GM10248 (cell line): ENCODE data around the gene SNAPC4.

Experiments used
- CTCF ChIA-PET: fragments of 300-600 bp; sonication (Branson Sonifier 250); formaldehyde crosslinking; extraction: SDS; loops from one replicate; lab custom pipeline; 2021; ENCODE audit warnings: antibody characterized with exemption; lab: Yijun Ruan, JAX
- POLR2A ChIA-PET: fragments of 350-650 bp; sonication (Branson Sonifier 250); formaldehyde crosslinking; extraction: SDS; loops from one replicate; lab custom pipeline; 2020; ENCODE audit warnings: antibody characterized with exemption; lab: Yijun Ruan, JAX
- DNase-seq: peaks from one replicate; pipeline ENCODE4 v3.0.0; 2012; ENCODE audit errors: extremely low spot score
- CTCF ChIP-seq: IDR thresholded peaks from 2 replicates; pipeline ENCODE4 v1.5.1; 2012; ENCODE audit warnings: mild to moderate bottlenecking, low read depth; ENCODE audit errors: extremely low read depth, missing control alignments, control extremely low read depth

SNAPC4 gene

GRCh38 chr9:136433849-136434579 is 34.0 kb upstream of the SNAPC4 start:
- ChIA-PET CTCF (interaction anchor here (1.2 to 2.8 kb wide), 2 partner anchors 9 to 24 kb away, joined by 3 to 10 read pairs; no protein-coding TSS in a partner anchor), POLR2A (no interaction called here)
- DNase-seq, result no peak
- TF ChIP-seq CTCF, result no peak

- POLR2A ChIA-PET, result no interaction called here
- CTCF ChIA-PET, result interaction anchor here (0.9 kb wide), 1 partner anchor 93 kb away, joined by 3 read pairs; no protein-coding TSS in a partner anchor
- DNase-seq, result no peak
- TF ChIP-seq CTCF, result no peak
These were observed 33.2 kb upstream of the SNAPC4 start for GRCh38 chr9:136433043-136433715.

- POLR2A ChIA-PET, result no interaction called here
- TF ChIP-seq CTCF, result no peak
- DNase-seq, result no peak
- CTCF ChIA-PET, result interaction anchor here (0.9 kb wide), 1 partner anchor 93 kb away, joined by 3 read pairs; no protein-coding TSS in a partner anchor
These were observed 32.6 kb upstream of the SNAPC4 start for GRCh38 chr9:136432591-136432990.

- DNase-seq, result no peak
- ChIA-PET POLR2A (no interaction called here), CTCF (no interaction called here)
- no peak for TF ChIP-seq CTCF
These were observed 31.9 kb upstream of the SNAPC4 start for GRCh38 chr9:136431782-136432350.

- CTCF ChIA-PET, result interaction anchor here (1.4 kb wide), 1 partner anchor 9 kb away, joined by 3 read pairs; the partner anchor contains the start of gene INPP5E
- POLR2A ChIA-PET, result no interaction called here
- TF ChIP-seq CTCF, result no peak
- no peak for DNase-seq
These were observed 30.7 kb upstream of the SNAPC4 start for GRCh38 chr9:136430588-136431234.
